ENCODE measurements around the gene VSTM4.

- TF ChIP-seq CTCF (conservative IDR thresholded peaks at IDR 0.05 in 1 of 2, IDR thresholded peaks at IDR 0.05 in 1 of 2; ENCODE audit: low read depth in 1 of 2, low read length in 2 of 2), result no peak
- no peak for TF ChIP-seq EZH2 (IDR thresholded peaks at IDR 0.05; ENCODE audit: low read length, missing control alignments)
These were observed 43.0 kb downstream of the VSTM4 start for GRCh38 chr10:49072166-49072885.
